Osteocyte (in vitro differentiated cells): ENCODE measurements around the gene CNEP1R1. TPM values are rescaled to one million over a fixed set of nuclear protein-coding genes. Genes with fewer than 3 reads are reported as not detected.
A peak's percentile ranks its signal among the peaks of the same experiment; 100 is the strongest.
"Not testable (repeated sequence)": the region's sequence is repeated elsewhere in the genome, so short reads cannot be mapped to it uniquely, and the experiment has no call there.

Experiments
- DNase-seq: peaks from one replicate; pipeline ENCODE4 v3.0.0; 2021; ENCODE audit warnings: mixed read lengths; ENCODE audit not compliant: unreplicated experiment; ENCODE audit errors: extremely low spot score
- H3K27ac Mint-ChIP-seq: one replicate; pipeline ENCODE4 v1.8.0; 2021; ENCODE audit warnings: mild to moderate bottlenecking, mixed read lengths; ENCODE audit not compliant: unreplicated experiment
- H3K27me3 Mint-ChIP-seq: one replicate; pipeline ENCODE4 v1.8.0; 2021; ENCODE audit warnings: mixed read lengths; ENCODE audit not compliant: unreplicated experiment
- H3K36me3 Mint-ChIP-seq: one replicate; pipeline ENCODE4 v1.8.0; 2021; ENCODE audit warnings: mixed read lengths; ENCODE audit not compliant: unreplicated experiment
- H3K4me1 Mint-ChIP-seq: one replicate; pipeline ENCODE4 v1.8.0; 2021; ENCODE audit warnings: mixed read lengths; ENCODE audit not compliant: unreplicated experiment
- H3K4me3 Mint-ChIP-seq: one replicate; pipeline ENCODE4 v1.8.0; 2021; ENCODE audit warnings: mild to moderate bottlenecking, moderate library complexity, mixed read lengths; ENCODE audit not compliant: unreplicated experiment
- H3K9me3 Mint-ChIP-seq: one replicate; pipeline ENCODE4 v1.8.0; 2021; ENCODE audit warnings: mixed read lengths; ENCODE audit not compliant: unreplicated experiment
- CTCF ChIP-seq: fragments of 200-600 bp; sonication (generic); IDR thresholded peaks from 2 replicates; pipeline ENCODE4 v1.5.0; 2021; ENCODE audit warnings: antibody characterized with exemption, mild to moderate bottlenecking, moderate library complexity
- total RNA-seq: library from RNA; stranded (reverse); gene quantifications from 2 replicates; pipeline ENCODE4 v1.2.1, GENCODE V29; 2021

CNEP1R1 gene
- total RNA-seq, 1 donor from 2014 or later = 23.0 TPM

GRCh38 chr16:50012182-50012581, 12.8 kb upstream of the CNEP1R1 start:
- Mint-ChIP-seq H3K9me3 (peaks cover 6% of the 10 kb centered on the region), H3K4me3 (no peak overlapping the region), H3K4me1 (no peaks in the 10 kb centered on the region), H3K36me3 (no peaks in the 10 kb centered on the region), H3K27ac (no peak overlapping the region), H3K27me3 (peaks cover 14% of the 10 kb centered on the region)
- no peak for DNase-seq
- TF ChIP-seq CTCF = no peak

GRCh38 chr16:50014211-50014610, 10.8 kb upstream of the CNEP1R1 start:
- H3K27ac Mint-ChIP-seq, H3K9me3 Mint-ChIP-seq, H3K4me3 Mint-ChIP-seq, DNase-seq, H3K4me1 Mint-ChIP-seq, H3K36me3 Mint-ChIP-seq: not testable (repeated sequence)
- H3K27me3 Mint-ChIP-seq = peaks cover 13% of the 10 kb centered on the region

- no peaks in the 10 kb centered on the region for H3K4me1 Mint-ChIP-seq
- no peaks in the 10 kb centered on the region for H3K9me3 Mint-ChIP-seq
- DNase-seq = no peak
- TF ChIP-seq CTCF = no peak
- H3K27me3 Mint-ChIP-seq = peaks cover 18% of the 10 kb centered on the region
- no peaks in the 10 kb centered on the region for H3K36me3 Mint-ChIP-seq
- H3K27ac Mint-ChIP-seq = no peak overlapping the region
- no peak overlapping the region for H3K4me3 Mint-ChIP-seq
These were observed 9.4 kb upstream of the CNEP1R1 start for GRCh38 chr16:50015631-50016030.

- no peaks in the 10 kb centered on the region for H3K9me3 Mint-ChIP-seq
- no peak overlapping the region for H3K4me3 Mint-ChIP-seq
- no peak for TF ChIP-seq CTCF
- no peak overlapping the region for H3K27ac Mint-ChIP-seq
- H3K36me3 Mint-ChIP-seq = no peaks in the 10 kb centered on the region
- DNase-seq = no peak
- no peaks in the 10 kb centered on the region for H3K4me1 Mint-ChIP-seq
- H3K27me3 Mint-ChIP-seq = peaks cover 25% of the 10 kb centered on the region
These were observed 7.5 kb upstream of the CNEP1R1 start for GRCh38 chr16:50017553-50017952.

GRCh38 chr16:50021544-50021943, 3.5 kb upstream of the CNEP1R1 start:
- H3K4me3 Mint-ChIP-seq = no peak overlapping the region
- no peak for DNase-seq
- H3K9me3 Mint-ChIP-seq = no peaks in the 10 kb centered on the region
- peak; percentile 23 for TF ChIP-seq CTCF
- H3K27ac Mint-ChIP-seq = no peak overlapping the region
- H3K4me1 Mint-ChIP-seq = peaks cover 13% of the 10 kb centered on the region
- H3K36me3 Mint-ChIP-seq = no peaks in the 10 kb centered on the region
- H3K27me3 Mint-ChIP-seq = peaks cover 19% of the 10 kb centered on the region

- no peak for DNase-seq
- Mint-ChIP-seq H3K27ac (no peak overlapping the region), H3K27me3 (peaks cover 19% of the 10 kb centered on the region), H3K4me3 (no peak overlapping the region), H3K4me1 (peaks cover 15% of the 10 kb centered on the region), H3K9me3 (no peaks in the 10 kb centered on the region), H3K36me3 (no peaks in the 10 kb centered on the region)
- no peak for TF ChIP-seq CTCF
These were observed 1.4 kb upstream of the CNEP1R1 start for GRCh38 chr16:50023641-50024040.
